ENCODE data around the gene ARMC10.
A peak's percentile ranks its signal among the peaks of the same experiment; 100 is the strongest.
"Not testable (repeated sequence)": the region's sequence is repeated elsewhere in the genome, so short reads cannot be mapped to it uniquely, and the experiment has no call there.

ARMC10 gene

DNA sequence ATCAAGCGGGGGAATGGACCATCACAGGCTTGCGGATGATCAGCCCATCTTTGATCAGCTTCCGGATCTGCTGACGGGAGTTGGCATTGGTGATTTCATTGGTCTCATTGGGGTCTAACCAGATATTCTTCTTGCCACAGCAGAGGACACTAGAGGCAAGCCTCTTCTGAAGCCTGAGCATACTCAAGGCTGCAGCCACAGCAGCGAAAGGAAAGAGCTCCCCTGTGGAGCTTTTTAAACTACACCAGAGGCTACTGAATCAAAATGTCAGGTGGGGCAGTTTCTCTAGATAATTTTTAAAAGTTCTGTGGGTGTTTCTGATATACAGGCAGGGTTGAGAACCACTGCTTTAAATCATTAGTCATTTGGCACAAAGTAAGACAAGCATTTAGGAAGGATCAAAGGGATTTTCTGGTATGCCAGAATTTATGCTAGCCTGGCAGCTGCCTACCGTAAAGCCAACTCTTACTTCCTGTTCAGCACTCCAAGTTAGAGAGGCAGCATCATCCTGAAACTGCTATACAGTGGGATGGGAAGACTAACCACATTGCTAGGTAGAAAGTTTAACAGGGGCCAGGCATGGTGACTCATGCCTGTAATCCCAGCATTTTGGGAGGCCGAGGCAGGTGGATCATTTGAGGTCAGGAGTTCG lies 66.9 kb downstream of the ARMC10 start:
- TF ChIP-seq, protein P1, sequence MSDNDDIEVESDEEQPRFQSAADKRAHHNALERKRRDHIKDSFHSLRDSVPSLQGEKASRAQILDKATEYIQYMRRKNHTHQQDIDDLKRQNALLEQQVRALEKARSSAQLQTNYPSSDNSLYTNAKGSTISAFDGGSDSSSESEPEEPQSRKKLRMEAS (IDR thresholded peaks at IDR 0.05; ENCODE audit: low read depth, low read length): no peak
- TF ChIP-seq MYC (IDR thresholded peaks at IDR 0.05; ENCODE audit: low read depth, low read length) (no peak), POLR2A (IDR thresholded peaks at IDR 0.05; ENCODE audit: extremely low read depth, insufficient read length) (no peak)
- TF ChIP-seq, protein P2, sequence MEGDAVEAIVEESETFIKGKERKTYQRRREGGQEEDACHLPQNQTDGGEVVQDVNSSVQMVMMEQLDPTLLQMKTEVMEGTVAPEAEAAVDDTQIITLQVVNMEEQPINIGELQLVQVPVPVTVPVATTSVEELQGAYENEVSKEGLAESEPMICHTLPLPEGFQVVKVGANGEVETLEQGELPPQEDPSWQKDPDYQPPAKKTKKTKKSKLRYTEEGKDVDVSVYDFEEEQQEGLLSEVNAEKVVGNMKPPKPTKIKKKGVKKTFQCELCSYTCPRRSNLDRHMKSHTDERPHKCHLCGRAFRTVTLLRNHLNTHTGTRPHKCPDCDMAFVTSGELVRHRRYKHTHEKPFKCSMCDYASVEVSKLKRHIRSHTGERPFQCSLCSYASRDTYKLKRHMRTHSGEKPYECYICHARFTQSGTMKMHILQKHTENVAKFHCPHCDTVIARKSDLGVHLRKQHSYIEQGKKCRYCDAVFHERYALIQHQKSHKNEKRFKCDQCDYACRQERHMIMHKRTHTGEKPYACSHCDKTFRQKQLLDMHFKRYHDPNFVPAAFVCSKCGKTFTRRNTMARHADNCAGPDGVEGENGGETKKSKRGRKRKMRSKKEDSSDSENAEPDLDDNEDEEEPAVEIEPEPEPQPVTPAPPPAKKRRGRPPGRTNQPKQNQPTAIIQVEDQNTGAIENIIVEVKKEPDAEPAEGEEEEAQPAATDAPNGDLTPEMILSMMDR (IDR thresholded peaks at IDR 0.05; ENCODE audit: low read depth, low read length): no peak
- H3K4me3 ChIP-seq (ENCODE audit: low read depth, low read length): no peak overlapping the region
- DNase-seq (ENCODE audit: low read depth): no peak

DNA sequence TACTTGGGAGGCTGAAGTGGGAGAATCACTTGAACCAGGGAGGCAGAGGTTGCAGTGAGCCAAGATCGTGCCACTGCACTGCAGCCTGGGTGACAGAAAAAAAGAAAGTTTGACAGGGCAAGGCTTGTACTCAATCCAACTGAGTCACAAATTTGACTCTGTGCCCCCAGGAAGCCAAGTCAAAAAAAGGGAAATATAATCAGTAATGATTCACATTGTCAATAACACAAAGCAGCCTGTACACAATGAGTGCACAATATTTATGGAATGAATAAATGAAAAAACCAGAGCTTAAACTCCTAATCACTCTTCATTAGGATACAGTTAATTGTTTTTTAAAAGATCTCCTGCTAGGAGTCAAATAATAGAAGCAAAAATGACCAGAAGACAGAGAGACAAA lies 67.6 kb downstream of the ARMC10 start:
- H3K4me3 ChIP-seq (ENCODE audit: low read depth, low read length): no peak overlapping the region
- no peak for DNase-seq (ENCODE audit: low read depth)
- TF ChIP-seq POLR2A (IDR thresholded peaks at IDR 0.05; ENCODE audit: extremely low read depth, insufficient read length): no peak
- TF ChIP-seq, protein P1 (IDR thresholded peaks at IDR 0.05; ENCODE audit: low read depth, low read length): no peak
- TF ChIP-seq MYC (IDR thresholded peaks at IDR 0.05; ENCODE audit: low read depth, low read length): no peak
- TF ChIP-seq, protein P2 (IDR thresholded peaks at IDR 0.05; ENCODE audit: low read depth, low read length): no peak

DNA sequence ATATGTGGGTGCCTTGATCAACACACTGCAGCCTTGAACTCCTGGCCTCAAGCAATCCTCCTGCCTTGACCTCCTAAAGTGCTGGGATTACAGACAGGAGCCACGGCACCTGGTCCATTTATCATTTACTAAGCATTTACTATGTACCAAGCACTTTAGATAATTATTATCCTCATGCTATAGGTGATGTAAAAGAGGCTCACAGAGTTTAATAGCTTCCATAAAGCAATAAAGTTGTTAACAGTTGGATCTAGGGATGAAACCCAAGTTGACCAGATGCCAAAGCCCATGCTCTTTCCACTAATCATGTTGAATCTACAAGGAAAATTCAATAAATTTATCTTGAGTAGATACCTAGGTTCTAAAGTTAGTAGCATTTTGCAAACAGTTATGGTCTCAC lies 68.9 kb downstream of the ARMC10 start:
- no peak for DNase-seq (ENCODE audit: low read depth)
- no peak overlapping the region for H3K4me3 ChIP-seq (ENCODE audit: low read depth, low read length)
- TF ChIP-seq, protein P2 (IDR thresholded peaks at IDR 0.05; ENCODE audit: low read depth, low read length): no peak
- TF ChIP-seq POLR2A (IDR thresholded peaks at IDR 0.05; ENCODE audit: extremely low read depth, insufficient read length) (no peak), MYC (IDR thresholded peaks at IDR 0.05; ENCODE audit: low read depth, low read length) (no peak)
- TF ChIP-seq, protein P1 (IDR thresholded peaks at IDR 0.05; ENCODE audit: low read depth, low read length): no peak

DNA sequence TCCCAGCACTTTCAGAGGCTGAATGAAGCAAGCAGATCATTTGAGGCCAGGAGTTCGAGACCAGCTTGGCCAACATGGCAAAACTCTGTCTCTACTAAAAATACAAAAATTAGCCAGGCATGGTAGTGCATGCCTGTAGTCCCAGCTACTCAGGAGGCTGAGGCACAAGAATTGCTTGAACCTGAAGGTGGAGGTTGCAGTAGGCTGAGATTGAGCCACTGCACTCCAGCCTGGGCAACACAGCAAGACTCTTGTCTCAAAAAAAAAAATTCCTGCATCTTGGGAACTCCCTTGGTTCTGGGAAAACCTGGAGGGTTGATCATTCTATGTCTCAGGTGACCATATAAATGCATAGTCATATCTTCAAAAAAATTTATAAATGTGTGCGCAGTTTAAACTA lies 69.8 kb downstream of the ARMC10 start:
- not testable (repeated sequence) for H3K4me3 ChIP-seq (ENCODE audit: low read depth, low read length); DNase-seq (ENCODE audit: low read depth)

DNA sequence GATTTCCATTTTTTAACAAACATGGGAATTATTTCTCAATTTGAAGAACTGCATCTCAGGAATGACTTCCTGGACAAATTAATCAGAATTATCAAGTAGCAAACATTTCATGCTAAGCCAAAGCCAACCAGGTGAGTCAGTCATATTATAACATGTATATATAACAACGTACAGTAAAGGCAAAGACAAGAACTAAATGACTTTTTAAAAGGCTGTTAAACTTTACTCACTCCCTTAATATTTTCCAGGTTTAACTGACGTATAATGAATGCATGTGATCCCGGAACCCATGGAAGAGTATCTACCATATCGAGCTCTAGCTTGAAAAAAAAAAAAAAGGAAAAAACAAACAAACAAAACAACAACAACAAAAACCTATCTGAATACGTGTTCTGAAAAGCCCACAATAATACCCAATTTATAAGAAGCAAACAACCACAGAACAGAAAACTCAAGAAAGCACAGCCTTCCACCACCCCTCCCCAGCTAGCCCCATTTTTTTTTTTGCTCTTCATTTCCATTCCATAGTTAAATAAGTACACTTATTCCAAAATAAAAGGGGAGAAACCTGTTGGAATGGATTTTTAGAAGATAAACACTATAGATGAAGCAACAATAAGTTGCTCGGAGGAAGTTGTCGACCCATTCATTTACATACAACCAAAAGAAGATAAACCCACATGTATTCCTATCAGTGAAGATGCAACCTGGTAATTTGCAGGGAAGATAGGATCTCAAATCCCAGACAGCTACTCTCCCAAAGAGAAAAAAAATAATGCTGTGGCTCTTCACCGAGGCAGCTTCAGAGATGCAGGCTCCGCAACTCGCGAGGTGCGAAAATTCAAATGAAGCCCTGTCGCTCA lies 73.4 kb downstream of the ARMC10 start:
- DNase-seq (ENCODE audit: low read depth): no peak
- peak overlapping the region; percentile 84 for H3K4me3 ChIP-seq (ENCODE audit: low read depth, low read length)
- TF ChIP-seq POLR2A (IDR thresholded peaks at IDR 0.05; ENCODE audit: extremely low read depth, insufficient read length) (no peak), MYC (IDR thresholded peaks at IDR 0.05; ENCODE audit: low read depth, low read length) (no peak)
- TF ChIP-seq, protein P1 (IDR thresholded peaks at IDR 0.05; ENCODE audit: low read depth, low read length): no peak
- TF ChIP-seq, protein P2 (IDR thresholded peaks at IDR 0.05; ENCODE audit: low read depth, low read length): no peak
